OCI-LY7 (cell line): Measurements from ENCODE around the gene ISYNA1. TPM values are rescaled to one million over a fixed set of nuclear protein-coding genes. Genes with fewer than 3 reads are reported as not detected.
A peak's percentile ranks its signal among the peaks of the same experiment; 100 is the strongest.

Experiments
- BruUV-seq: library from RNA; stranded (reverse); fragments of 400-500 nt; replicated peaks from 2 replicates; lab custom pipeline; 2021; lab: Mats Ljungman, UMichigan
- CTCF ChIA-PET: fragments of 300-600 bp; sonication (Branson Sonifier 250); formaldehyde crosslinking; loops from one replicate; lab custom pipeline; 2022; ENCODE audit warnings: antibody characterized with exemption; ENCODE audit not compliant: unreplicated experiment; lab: Charles Lee
- POLR2A ChIA-PET: fragments of 300-600 bp; sonication (Branson Sonifier 250); formaldehyde crosslinking; loops from one replicate; lab custom pipeline; 2022; ENCODE audit warnings: antibody characterized with exemption; lab: Charles Lee
- DNase-seq: peaks from one replicate; pipeline ENCODE4 v3.0.0-alpha.2; 2015; ENCODE audit warnings: low spot score
- H2AFZ ChIP-seq: fragments of 200-600 bp; sonication (generic), shearing (Covaris generic); 2 replicates; pipeline ENCODE4 v1.6.1; 2014; ENCODE audit warnings: mild to moderate bottlenecking, antibody characterized with exemption, low read length, moderate library complexity
- H3K27ac ChIP-seq: fragments of 200-600 bp; sonication (generic); 2 replicates; pipeline ENCODE4 v1.5.1; 2014; ENCODE audit warnings: mixed run types, low read depth, mild to moderate bottlenecking, moderate library complexity, low read length, inconsistent platforms; ENCODE audit not compliant: poor library complexity, severe bottlenecking
- H3K36me3 ChIP-seq: fragments of 200-600 bp; sonication (generic); 2 replicates; pipeline ENCODE4 v1.6.1; 2014; ENCODE audit warnings: mild to moderate bottlenecking, antibody characterized with exemption, low read length, moderate library complexity, mixed read lengths; ENCODE audit not compliant: insufficient read depth
- H3K4me1 ChIP-seq: fragments of 200-600 bp; sonication (generic); 2 replicates; pipeline ENCODE4 v1.5.1; 2014; ENCODE audit warnings: mild to moderate bottlenecking, low read length; ENCODE audit not compliant: insufficient read depth, poor library complexity, severe bottlenecking
- H3K4me2 ChIP-seq: fragments of 200-600 bp; sonication (generic); 2 replicates; pipeline ENCODE4 v1.6.1; 2014; ENCODE audit warnings: mild to moderate bottlenecking, low read length
- H3K4me3 ChIP-seq: fragments of 200-600 bp; sonication (generic); 2 replicates; pipeline ENCODE4 v1.5.1; 2014; ENCODE audit warnings: mild to moderate bottlenecking, low read depth, low read length; ENCODE audit not compliant: poor library complexity, severe bottlenecking
- H3K79me2 ChIP-seq: fragments of 200-600 bp; sonication (generic); 2 replicates; pipeline ENCODE4 v1.6.1; 2016; ENCODE audit warnings: low read depth, mild to moderate bottlenecking, low read length, moderate library complexity, mixed read lengths; ENCODE audit not compliant: insufficient read depth
- H3K9me2 ChIP-seq: fragments of 200-600 bp; sonication (generic); 2 replicates; pipeline ENCODE4 v1.6.1; 2016; ENCODE audit warnings: mild to moderate bottlenecking, low read length, mixed read lengths; ENCODE audit not compliant: insufficient read depth
- H3K9me3 ChIP-seq: fragments of 200-600 bp; sonication (generic); 2 replicates; pipeline ENCODE4 v1.6.1; 2014; ENCODE audit warnings: mild to moderate bottlenecking, mixed run types, low read length, mixed read lengths
- H4K20me1 ChIP-seq: fragments of 200-600 bp; sonication (generic); 2 replicates; pipeline ENCODE4 v1.6.1; 2014; ENCODE audit warnings: mild to moderate bottlenecking, antibody characterized with exemption, low read length, moderate library complexity, mixed read lengths; ENCODE audit not compliant: insufficient read depth
- EZH2phosphoT487 ChIP-seq: fragments of 200-600 bp; sonication (generic); IDR thresholded peaks from 2 replicates; pipeline ENCODE4 v1.6.1; 2018; ENCODE audit warnings: low read depth, borderline replicate concordance, mild to moderate bottlenecking, mixed run types, antibody characterized with exemption, low read length, moderate library complexity, mixed read lengths
- intact Hi-C: fragments of 100-400 bp; cut with micrococcal nuclease; formaldehyde crosslinking; loops from one replicate; pipeline ENCODE4 v1.10.0; 2022; ENCODE audit not compliant: unreplicated experiment
- total RNA-seq, 2 experiments: library from RNA; depleted of rRNA in 1 of 2; stranded (reverse); fragments of >200 nt in 1 of 2; shearing (Covaris generic) in 1 of 2; gene quantifications; 2 replicates each; pipeline ENCODE4 v1.2.3, GENCODE V29; 2014 to 2022
- TF ChIP-seq, protein P1 (sequence below): fragments of 200-600 bp; sonication (generic); conservative IDR thresholded peaks from 2 replicates; pipeline ENCODE4 v1.5.1; 2014; ENCODE audit warnings: mild to moderate bottlenecking, antibody characterized with exemption, low read length, moderate library complexity, mixed read lengths

ISYNA1 gene
- total RNA-seq, 2 experiments from 2014 or later: 1.8 to 8.9 TPM

- H3K9me2 ChIP-seq: no peaks in the 10 kb centered on the region
- H2AFZ ChIP-seq: peak overlapping the region; percentile 47
- intact Hi-C loops: no loop called here
- H3K4me1 ChIP-seq: peaks cover 50% of the 10 kb centered on the region
- TF ChIP-seq EZH2phosphoT487: no peak
- TF ChIP-seq, protein P1, sequence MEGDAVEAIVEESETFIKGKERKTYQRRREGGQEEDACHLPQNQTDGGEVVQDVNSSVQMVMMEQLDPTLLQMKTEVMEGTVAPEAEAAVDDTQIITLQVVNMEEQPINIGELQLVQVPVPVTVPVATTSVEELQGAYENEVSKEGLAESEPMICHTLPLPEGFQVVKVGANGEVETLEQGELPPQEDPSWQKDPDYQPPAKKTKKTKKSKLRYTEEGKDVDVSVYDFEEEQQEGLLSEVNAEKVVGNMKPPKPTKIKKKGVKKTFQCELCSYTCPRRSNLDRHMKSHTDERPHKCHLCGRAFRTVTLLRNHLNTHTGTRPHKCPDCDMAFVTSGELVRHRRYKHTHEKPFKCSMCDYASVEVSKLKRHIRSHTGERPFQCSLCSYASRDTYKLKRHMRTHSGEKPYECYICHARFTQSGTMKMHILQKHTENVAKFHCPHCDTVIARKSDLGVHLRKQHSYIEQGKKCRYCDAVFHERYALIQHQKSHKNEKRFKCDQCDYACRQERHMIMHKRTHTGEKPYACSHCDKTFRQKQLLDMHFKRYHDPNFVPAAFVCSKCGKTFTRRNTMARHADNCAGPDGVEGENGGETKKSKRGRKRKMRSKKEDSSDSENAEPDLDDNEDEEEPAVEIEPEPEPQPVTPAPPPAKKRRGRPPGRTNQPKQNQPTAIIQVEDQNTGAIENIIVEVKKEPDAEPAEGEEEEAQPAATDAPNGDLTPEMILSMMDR: no peak
- ChIA-PET POLR2A (interaction anchor here (0.6 to 1.0 kb wide), 2 partner anchors 10 to 209 kb away, joined by 3 read pairs; no protein-coding TSS in a partner anchor), CTCF (no interaction called here)
- no peaks in the 10 kb centered on the region for H4K20me1 ChIP-seq
- no peaks in the 10 kb centered on the region for H3K9me3 ChIP-seq
- peak overlapping the region; percentile 40 for H3K4me2 ChIP-seq
- H3K4me3 ChIP-seq: no peak overlapping the region
- H3K27ac ChIP-seq: no peak overlapping the region
- BruUV-seq: no TSS peak
- H3K79me2 ChIP-seq: peaks cover 2% of the 10 kb centered on the region; the same call in 1 of the 2 replicates
- no peak for DNase-seq
- no peaks in the 10 kb centered on the region for H3K36me3 ChIP-seq
These were observed 22.6 kb downstream of the ISYNA1 start for GRCh38 chr19:18415178-18415867.

DNA sequence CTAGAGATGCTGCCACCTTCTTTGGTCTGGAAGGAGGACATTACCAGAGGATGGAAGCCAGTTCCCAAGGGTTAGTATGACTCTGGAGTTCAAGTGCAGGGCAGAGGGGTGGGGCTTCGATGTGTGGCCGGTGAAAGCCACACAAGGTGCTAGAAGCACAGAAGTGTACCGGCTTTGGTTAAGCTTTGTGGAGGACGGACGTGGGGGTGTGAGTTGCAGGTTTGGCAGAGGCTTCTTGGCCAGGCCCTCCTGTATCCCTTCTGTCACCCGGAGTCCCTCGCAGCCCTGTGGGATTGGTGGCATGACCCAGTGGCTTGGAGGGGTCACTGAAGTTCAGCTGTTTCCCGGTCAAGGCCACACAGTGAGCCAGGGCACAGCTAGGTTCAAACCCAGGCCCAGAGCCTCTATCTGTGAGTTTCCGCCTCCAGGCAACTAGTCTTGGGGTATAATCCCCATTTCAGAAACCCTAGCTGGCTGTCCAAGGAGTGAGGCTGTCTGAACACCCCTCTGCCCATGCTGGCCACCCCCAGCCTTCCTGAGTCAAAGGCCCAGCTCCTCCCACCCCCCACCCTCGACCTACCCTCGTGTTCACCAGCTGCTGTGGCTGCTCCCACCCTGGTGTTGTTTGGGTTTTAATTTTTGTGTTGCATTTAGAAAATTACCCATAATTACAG is 23.3 kb downstream of the ISYNA1 start:
- Histone ChIP-seq H4K20me1 (no peaks in the 10 kb centered on the region), H3K79me2 (no peaks in the 10 kb centered on the region), H2AFZ (peak overlapping the region; percentile 47), H3K9me3 (no peaks in the 10 kb centered on the region), H3K4me3 (no peak overlapping the region), H3K27ac (no peak overlapping the region), H3K4me2 (peak overlapping the region; percentile 40), H3K36me3 (no peaks in the 10 kb centered on the region), H3K4me1 (peaks cover 50% of the 10 kb centered on the region), H3K9me2 (no peaks in the 10 kb centered on the region)
- ChIA-PET POLR2A (interaction anchor here (0.6 kb wide), 1 partner anchor 208 kb away, joined by 3 read pairs; no protein-coding TSS in a partner anchor), CTCF (no interaction called here)
- no peak for DNase-seq
- intact Hi-C loops: no loop called here
- no peak for TF ChIP-seq EZH2phosphoT487
- TF ChIP-seq, protein P1: no peak
- no TSS peak for BruUV-seq
